Activated naive CD4-positive, alpha-beta T cell treated with anti-CD3 and anti-CD28 coated beads, Interleukin-2, amount 50 U/mL, for 24 hours (primary cell): ENCODE measurements around the gene PPP1CC.

Experiments used
- H3K27ac Mint-ChIP-seq: one replicate; pipeline ENCODE4 v1.8.0; 2021; ENCODE audit warnings: mild to moderate bottlenecking, mixed read lengths
- H3K27me3 Mint-ChIP-seq: one replicate; pipeline ENCODE4 v1.8.0; 2021; ENCODE audit warnings: mixed read lengths
- H3K36me3 Mint-ChIP-seq: one replicate; pipeline ENCODE4 v1.8.0; 2021; ENCODE audit warnings: mixed read lengths
- H3K4me1 Mint-ChIP-seq: one replicate; pipeline ENCODE4 v1.8.0; 2021; ENCODE audit warnings: mixed read lengths
- H3K4me3 Mint-ChIP-seq: one replicate; pipeline ENCODE4 v1.8.0; 2021; ENCODE audit warnings: mild to moderate bottlenecking, mixed read lengths
- H3K9me3 Mint-ChIP-seq: one replicate; pipeline ENCODE4 v1.8.0; 2021; ENCODE audit warnings: mixed read lengths

PPP1CC gene

GRCh38 chr12:110688446-110689280 lies 54.0 kb downstream of the PPP1CC start, which contains the start of gene HVCN1:
HVCN1 (minus strand) TSS chr12:110689115; CDS start chr12:110683245, 5,870 bp downstream.
- H3K4me1 Mint-ChIP-seq, result peaks cover 46% of the 10 kb centered on the region
- peaks cover 10% of the 10 kb centered on the region for H3K36me3 Mint-ChIP-seq
- no peaks in the 10 kb centered on the region for H3K9me3 Mint-ChIP-seq
- no peaks in the 10 kb centered on the region for H3K27me3 Mint-ChIP-seq
- H3K27ac Mint-ChIP-seq, result peak within 1 kb of the TSS; percentile 96
- H3K4me3 Mint-ChIP-seq, result peak within 1 kb of the TSS; percentile 92

GRCh38 chr12:110687396-110688169 lies 55.1 kb downstream of the PPP1CC start:
- H3K9me3 Mint-ChIP-seq, result no peaks in the 10 kb centered on the region
- peaks cover 12% of the 10 kb centered on the region for H3K36me3 Mint-ChIP-seq
- peaks cover 41% of the 10 kb centered on the region for H3K4me1 Mint-ChIP-seq
- peak overlapping the region; percentile 85 for H3K4me3 Mint-ChIP-seq
- peak overlapping the region; percentile 15 for H3K27ac Mint-ChIP-seq
- no peaks in the 10 kb centered on the region for H3K27me3 Mint-ChIP-seq

- Mint-ChIP-seq H3K27ac (no peak overlapping the region), H3K27me3 (no peaks in the 10 kb centered on the region), H3K9me3 (no peaks in the 10 kb centered on the region), H3K4me3 (no peak overlapping the region), H3K4me1 (peaks cover 35% of the 10 kb centered on the region), H3K36me3 (peaks cover 14% of the 10 kb centered on the region)
Observed at GRCh38 chr12:110686294-110686903, 56.3 kb downstream of the PPP1CC start.

- peaks cover 16% of the 10 kb centered on the region for H3K36me3 Mint-ChIP-seq
- no peak overlapping the region for H3K27ac Mint-ChIP-seq
- H3K4me1 Mint-ChIP-seq, result peaks cover 34% of the 10 kb centered on the region
- no peaks in the 10 kb centered on the region for H3K9me3 Mint-ChIP-seq
- no peaks in the 10 kb centered on the region for H3K27me3 Mint-ChIP-seq
- no peak overlapping the region for H3K4me3 Mint-ChIP-seq
Observed at GRCh38 chr12:110684312-110684836, 58.3 kb downstream of the PPP1CC start.

- no peak overlapping the region for H3K4me3 Mint-ChIP-seq
Observed at GRCh38 chr12:110683888-110684287, 58.8 kb downstream of the PPP1CC start.

GRCh38 chr12:110680032-110680431 lies 62.7 kb downstream of the PPP1CC start:
- H3K27ac Mint-ChIP-seq, result no peak overlapping the region
- no peaks in the 10 kb centered on the region for H3K9me3 Mint-ChIP-seq
- peaks cover 11% of the 10 kb centered on the region for H3K36me3 Mint-ChIP-seq
- no peak overlapping the region for H3K4me3 Mint-ChIP-seq
- H3K4me1 Mint-ChIP-seq, result peaks cover 29% of the 10 kb centered on the region
- H3K27me3 Mint-ChIP-seq, result no peaks in the 10 kb centered on the region

More at GRCh38 chr12:110683888-110684287, 58.8 kb downstream of the PPP1CC start:
- Mint-ChIP-seq H3K9me3 (no peaks in the 10 kb centered on the region), H3K27me3 (no peaks in the 10 kb centered on the region), H3K36me3 (peaks cover 16% of the 10 kb centered on the region), H3K4me1 (peaks cover 32% of the 10 kb centered on the region), H3K27ac (no peak overlapping the region)

- Mint-ChIP-seq H3K4me1 (peaks cover 29% of the 10 kb centered on the region), H3K4me3 (no peak overlapping the region), H3K9me3 (no peaks in the 10 kb centered on the region), H3K36me3 (peaks cover 12% of the 10 kb centered on the region), H3K27ac (no peak overlapping the region), H3K27me3 (no peaks in the 10 kb centered on the region)
Observed at GRCh38 chr12:110679201-110679600, 63.5 kb downstream of the PPP1CC start.

- H3K27ac Mint-ChIP-seq, result no peak overlapping the region
- H3K27me3 Mint-ChIP-seq, result no peaks in the 10 kb centered on the region
- H3K9me3 Mint-ChIP-seq, result no peaks in the 10 kb centered on the region
- peak overlapping the region; percentile 33 for H3K4me3 Mint-ChIP-seq
- H3K36me3 Mint-ChIP-seq, result peaks cover 10% of the 10 kb centered on the region
- peaks cover 29% of the 10 kb centered on the region for H3K4me1 Mint-ChIP-seq
Observed at GRCh38 chr12:110677982-110678381, 64.7 kb downstream of the PPP1CC start.

- Mint-ChIP-seq H3K9me3 (no peaks in the 10 kb centered on the region), H3K36me3 (peaks cover 10% of the 10 kb centered on the region), H3K27me3 (no peaks in the 10 kb centered on the region), H3K4me3 (no peak overlapping the region), H3K27ac (peak overlapping the region; percentile 52), H3K4me1 (peaks cover 29% of the 10 kb centered on the region)
Observed at GRCh38 chr12:110677206-110677911, 65.3 kb downstream of the PPP1CC start.

- peaks cover 29% of the 10 kb centered on the region for H3K4me1 Mint-ChIP-seq
- no peak overlapping the region for H3K27ac Mint-ChIP-seq
- H3K36me3 Mint-ChIP-seq, result peaks cover 8% of the 10 kb centered on the region
- no peaks in the 10 kb centered on the region for H3K9me3 Mint-ChIP-seq
- H3K4me3 Mint-ChIP-seq, result no peak overlapping the region
- no peaks in the 10 kb centered on the region for H3K27me3 Mint-ChIP-seq
Observed at GRCh38 chr12:110676171-110676570, 66.5 kb downstream of the PPP1CC start.

GRCh38 chr12:110670161-110670701 lies 72.5 kb downstream of the PPP1CC start:
- Mint-ChIP-seq H3K9me3 (no peaks in the 10 kb centered on the region), H3K27me3 (no peaks in the 10 kb centered on the region), H3K4me1 (peaks cover 24% of the 10 kb centered on the region), H3K4me3 (peak overlapping the region; percentile 67), H3K27ac (peak overlapping the region; percentile 87), H3K36me3 (peaks cover 15% of the 10 kb centered on the region)
